AG04450 (cell line): ENCODE results near the gene TMSB10. TPM values are rescaled to one million over a fixed set of nuclear protein-coding genes. Genes with fewer than 3 reads are reported as not detected.

Source experiments
- CTCF ChIA-PET: fragments of 300-600, 350-600 bp; formaldehyde crosslinking; extraction: SDS; loops from one replicate; lab custom pipeline; 2022; ENCODE audit warnings: antibody characterized with exemption, inconsistent platforms; lab: Charles Lee
- POLR2A ChIA-PET: fragments of 350-600 bp; formaldehyde crosslinking; extraction: SDS; loops from one replicate; lab custom pipeline; 2021; ENCODE audit warnings: antibody characterized with exemption, inconsistent platforms; lab: Yijun Ruan, JAX
- DNase-seq: peaks from one replicate; pipeline ENCODE4 v3.0.0-alpha.2; 2011; ENCODE audit warnings: low read depth, low spot score
- H3K27ac ChIP-seq: one replicate; pipeline ENCODE4 v1.5.1; 2012; ENCODE audit warnings: low read depth, low read length, control low read depth
- H3K27me3 ChIP-seq: one replicate; pipeline ENCODE4 v1.6.0; 2012; ENCODE audit warnings: low read length; ENCODE audit not compliant: control insufficient read depth, insufficient read depth
- H3K4me3 ChIP-seq: 2 replicates; pipeline ENCODE4 v1.5.1; 2011; ENCODE audit warnings: mild to moderate bottlenecking, low read depth, low read length, control low read depth
- H3K9me3 ChIP-seq: 2 replicates; pipeline ENCODE4 v1.5.1; 2012; ENCODE audit warnings: low read length; ENCODE audit not compliant: control insufficient read depth, insufficient read depth
- polyA plus RNA-seq: library from polyadenylated mRNA; depleted of rRNA; stranded (reverse); fragments of >200 nt; gene quantifications from 2 replicates; pipeline ENCODE4 v1.2.3, GENCODE V29; 2011
- TF ChIP-seq, protein P1 (sequence below): IDR thresholded peaks from 2 replicates; pipeline ENCODE4 v1.5.1; 2011; ENCODE audit warnings: low read depth, low read length, control low read depth, inconsistent platforms

The TMSB10 gene
- polyA plus RNA-seq, 1 experiment, result 5,651 TPM

DNA sequence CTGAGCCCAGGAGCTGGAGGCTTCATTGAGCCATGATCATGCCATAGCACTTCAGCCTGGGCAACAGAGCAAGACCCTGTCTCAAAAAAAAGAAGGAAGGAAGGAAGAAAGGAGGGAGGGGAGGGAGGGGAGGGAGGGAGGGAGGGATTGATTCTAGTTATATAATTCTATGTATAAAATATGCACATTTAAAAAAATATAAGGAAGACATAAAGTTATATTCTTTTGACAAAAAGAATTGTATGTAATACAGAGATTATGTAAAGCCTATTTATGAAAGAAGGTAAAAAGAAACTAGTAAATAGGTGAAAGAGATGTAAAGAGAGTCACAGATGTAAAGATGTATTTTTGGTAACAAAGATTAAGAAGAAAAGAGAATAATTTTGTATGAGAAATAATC is 17.6 kb downstream of the TMSB10 start:
- ChIA-PET CTCF (interaction anchor here (1.0 kb wide), 1 partner anchor 23 kb away, joined by 3 read pairs; no protein-coding TSS in a partner anchor), POLR2A (no interaction called here)
- Histone ChIP-seq H3K27me3 (no peaks in the 10 kb centered on the region), H3K27ac (no peak overlapping the region), H3K4me3 (no peak overlapping the region), H3K9me3 (no peaks in the 10 kb centered on the region; the same call in 1 of the 2 replicates)
- TF ChIP-seq, protein P1, sequence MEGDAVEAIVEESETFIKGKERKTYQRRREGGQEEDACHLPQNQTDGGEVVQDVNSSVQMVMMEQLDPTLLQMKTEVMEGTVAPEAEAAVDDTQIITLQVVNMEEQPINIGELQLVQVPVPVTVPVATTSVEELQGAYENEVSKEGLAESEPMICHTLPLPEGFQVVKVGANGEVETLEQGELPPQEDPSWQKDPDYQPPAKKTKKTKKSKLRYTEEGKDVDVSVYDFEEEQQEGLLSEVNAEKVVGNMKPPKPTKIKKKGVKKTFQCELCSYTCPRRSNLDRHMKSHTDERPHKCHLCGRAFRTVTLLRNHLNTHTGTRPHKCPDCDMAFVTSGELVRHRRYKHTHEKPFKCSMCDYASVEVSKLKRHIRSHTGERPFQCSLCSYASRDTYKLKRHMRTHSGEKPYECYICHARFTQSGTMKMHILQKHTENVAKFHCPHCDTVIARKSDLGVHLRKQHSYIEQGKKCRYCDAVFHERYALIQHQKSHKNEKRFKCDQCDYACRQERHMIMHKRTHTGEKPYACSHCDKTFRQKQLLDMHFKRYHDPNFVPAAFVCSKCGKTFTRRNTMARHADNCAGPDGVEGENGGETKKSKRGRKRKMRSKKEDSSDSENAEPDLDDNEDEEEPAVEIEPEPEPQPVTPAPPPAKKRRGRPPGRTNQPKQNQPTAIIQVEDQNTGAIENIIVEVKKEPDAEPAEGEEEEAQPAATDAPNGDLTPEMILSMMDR, result no peak
- DNase-seq, result no peak

DNA sequence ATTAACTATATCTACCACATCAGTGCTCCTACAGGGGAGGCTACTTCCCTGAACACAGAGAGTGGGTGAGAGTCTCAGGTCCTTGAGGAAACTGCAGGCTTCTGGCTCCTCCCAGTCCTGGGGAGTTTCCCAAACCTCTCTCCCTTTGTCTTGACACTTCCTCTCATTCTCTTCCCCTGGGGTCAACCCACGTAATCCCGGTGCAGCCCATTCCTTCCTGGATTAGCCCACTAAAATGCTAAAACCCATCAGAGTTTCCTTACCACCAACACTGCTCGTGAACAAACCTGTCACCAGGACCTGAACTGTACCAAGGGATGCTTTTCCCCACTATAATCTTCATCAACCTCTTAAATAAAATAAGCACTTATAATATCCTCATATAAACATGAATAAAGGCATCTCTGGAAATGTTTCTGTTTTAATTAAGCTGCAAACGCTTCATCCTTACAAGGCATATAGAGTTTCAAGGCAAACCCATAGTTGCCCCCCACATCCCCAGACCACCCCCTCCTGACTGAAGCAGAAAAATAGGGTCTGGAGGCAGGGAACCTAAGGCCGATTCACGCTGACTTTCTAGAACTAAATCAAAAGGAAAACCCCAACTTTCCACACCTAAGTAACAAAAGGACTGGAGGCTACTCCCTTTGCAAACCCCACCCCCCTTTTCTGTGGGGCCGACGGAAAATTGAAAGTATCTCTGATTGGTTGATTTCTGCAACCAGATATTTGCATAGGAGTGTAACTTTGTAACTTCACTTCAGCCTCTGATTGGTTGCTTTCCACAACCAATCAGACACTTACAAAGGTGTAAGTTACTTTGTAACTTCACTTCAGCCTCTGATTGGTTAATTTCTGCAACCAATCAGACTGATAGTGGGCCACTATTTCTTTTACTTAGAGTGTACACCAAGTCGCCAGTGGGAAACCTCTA is 19.0 kb downstream of the TMSB10 start:
- POLR2A ChIA-PET, result interaction anchor here (1.7 kb wide), 1 partner anchor 47 kb away, joined by 6 read pairs; the partner anchor contains the start of gene KCMF1

DNA sequence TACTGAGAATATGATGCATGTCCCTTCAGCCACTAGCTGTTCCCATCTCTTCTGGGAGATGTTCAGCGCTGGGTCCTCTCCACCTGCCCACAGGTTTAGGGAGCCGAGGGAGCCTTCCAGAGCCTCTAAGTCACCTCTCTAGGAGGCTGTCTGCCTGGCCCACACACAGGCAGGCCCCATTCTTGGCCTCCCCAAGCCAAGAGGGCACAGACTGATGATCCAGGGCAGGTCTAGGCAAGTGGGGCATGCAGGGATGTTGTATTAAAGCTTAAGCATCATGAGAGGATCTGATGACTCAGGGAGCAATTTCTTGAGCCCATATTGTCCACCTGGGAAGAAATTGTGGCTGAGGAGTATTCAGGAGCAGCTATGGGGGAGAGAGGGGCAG is 19.9 kb downstream of the TMSB10 start:
- Histone ChIP-seq H3K9me3 (no peaks in the 10 kb centered on the region; the same call in 1 of the 2 replicates), H3K27me3 (no peaks in the 10 kb centered on the region), H3K4me3 (no peak overlapping the region), H3K27ac (no peak overlapping the region)
- TF ChIP-seq, protein P1, result no peak
- ChIA-PET CTCF (interaction anchor here (0.6 to 2.7 kb wide), 38 partner anchors 8 to 482 kb away, joined by 3 to 28 read pairs (median 4); no protein-coding TSS in a partner anchor), POLR2A (interaction anchor here (0.6 to 1.7 kb wide), 4 partner anchors 18 to 50 kb away, joined by 3 to 12 read pairs (median 6); partner anchors contain the start of gene KCMF1)
- DNase-seq, result no peak

More for the DNA sequence above, 19.0 kb downstream of the TMSB10 start:
- H3K27me3 ChIP-seq, result no peaks in the 10 kb centered on the region
- CTCF ChIA-PET, result interaction anchor here (0.7 to 2.7 kb wide), 16 partner anchors 7 to 432 kb away, joined by 3 to 28 read pairs (median 10); no protein-coding TSS in a partner anchor
- TF ChIP-seq, protein P1, result no peak
- DNase-seq, result no peak
- H3K9me3 ChIP-seq, result no peaks in the 10 kb centered on the region; the same call in 1 of the 2 replicates
- no peak overlapping the region for H3K27ac ChIP-seq
- no peak overlapping the region for H3K4me3 ChIP-seq

DNA sequence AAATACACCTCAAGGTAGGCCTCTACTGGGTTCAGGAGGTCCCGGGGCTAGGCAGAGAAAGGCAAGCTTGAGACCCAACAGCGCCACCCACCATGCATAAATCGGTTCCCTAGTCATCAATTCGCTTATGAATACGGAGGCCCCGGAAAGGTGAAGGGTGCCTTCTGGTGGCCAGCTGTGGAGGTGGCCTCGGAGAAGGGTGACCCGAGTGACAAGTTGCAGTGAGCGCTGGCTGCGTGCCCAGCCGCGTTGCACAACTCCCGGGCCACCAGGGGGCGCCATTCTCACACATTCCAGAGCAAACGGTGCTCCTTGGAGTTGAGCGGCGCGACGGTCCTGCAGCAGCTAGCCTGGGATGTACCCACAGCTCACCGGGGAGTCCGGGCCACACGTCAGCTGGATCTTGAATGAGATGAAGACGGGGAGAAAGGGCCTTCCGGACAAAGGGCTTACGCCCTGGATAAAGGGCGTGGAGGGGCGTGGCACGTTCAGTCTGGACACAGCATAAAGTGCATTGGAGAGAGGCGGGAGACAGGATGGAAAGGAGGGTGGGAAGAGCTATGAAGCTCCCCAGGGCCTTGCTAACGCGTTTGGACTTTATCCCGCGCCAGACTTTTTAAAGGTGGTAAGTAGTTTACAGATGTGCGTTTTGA is 20.4 kb downstream of the TMSB10 start:
- ChIA-PET CTCF (interaction anchor here (0.5 to 2.7 kb wide), 64 partner anchors 9 to 779 kb away, joined by 3 to 28 read pairs (median 4); partner anchors contain the start of gene SUCLG1), POLR2A (interaction anchor here (0.6 to 1.7 kb wide), 6 partner anchors 17 to 50 kb away, joined by 3 to 12 read pairs (median 4); partner anchors contain the start of genes KCMF1 and TMSB10)
- no peaks in the 10 kb centered on the region for H3K27me3 ChIP-seq
- DNase-seq, result no peak
- H3K9me3 ChIP-seq, result no peaks in the 10 kb centered on the region; the same call in 1 of the 2 replicates
- no peak overlapping the region for H3K27ac ChIP-seq
- peak overlapping the region; percentile 57 for H3K4me3 ChIP-seq
- TF ChIP-seq, protein P1, result peak; percentile 89
